Tibial nerve (tissue), 3 donors: ENCODE measurements around the gene OR2T27.

Source experiments
- POLR2A ChIP-seq, 2 donors: fragments of 450-650 bp; IDR thresholded peaks; one replicate each; pipeline ENCODE4 v1.6.1; 2017; ENCODE audit warnings: antibody characterized with exemption in 2 of 2, mild to moderate bottlenecking in 2 of 2, moderate library complexity in 2 of 2
- TF ChIP-seq, protein P1 (sequence below), 5 experiments: fragments of 200-600 bp in 3 of 5; fragments of 450-650 bp in 2 of 5; sonication (generic) in 3 of 5; IDR thresholded peaks; one replicate each; pipeline ENCODE4 v1.5.1; 2016 to 2019; ENCODE audit warnings: antibody characterized with exemption in 5 of 5, mild to moderate bottlenecking in 3 of 5, moderate library complexity in 2 of 5

GRCh38 chr1:248613742-248614141 lies 41.6 kb downstream of the OR2T27 start:
- TF ChIP-seq, protein P1, sequence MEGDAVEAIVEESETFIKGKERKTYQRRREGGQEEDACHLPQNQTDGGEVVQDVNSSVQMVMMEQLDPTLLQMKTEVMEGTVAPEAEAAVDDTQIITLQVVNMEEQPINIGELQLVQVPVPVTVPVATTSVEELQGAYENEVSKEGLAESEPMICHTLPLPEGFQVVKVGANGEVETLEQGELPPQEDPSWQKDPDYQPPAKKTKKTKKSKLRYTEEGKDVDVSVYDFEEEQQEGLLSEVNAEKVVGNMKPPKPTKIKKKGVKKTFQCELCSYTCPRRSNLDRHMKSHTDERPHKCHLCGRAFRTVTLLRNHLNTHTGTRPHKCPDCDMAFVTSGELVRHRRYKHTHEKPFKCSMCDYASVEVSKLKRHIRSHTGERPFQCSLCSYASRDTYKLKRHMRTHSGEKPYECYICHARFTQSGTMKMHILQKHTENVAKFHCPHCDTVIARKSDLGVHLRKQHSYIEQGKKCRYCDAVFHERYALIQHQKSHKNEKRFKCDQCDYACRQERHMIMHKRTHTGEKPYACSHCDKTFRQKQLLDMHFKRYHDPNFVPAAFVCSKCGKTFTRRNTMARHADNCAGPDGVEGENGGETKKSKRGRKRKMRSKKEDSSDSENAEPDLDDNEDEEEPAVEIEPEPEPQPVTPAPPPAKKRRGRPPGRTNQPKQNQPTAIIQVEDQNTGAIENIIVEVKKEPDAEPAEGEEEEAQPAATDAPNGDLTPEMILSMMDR (IDR thresholded peaks at IDR 0.05), result no peak
- no peak for TF ChIP-seq POLR2A (IDR thresholded peaks at IDR 0.05)
